Choroid plexus epithelial cell (primary cell): ENCODE results near the gene KCNQ1.
A peak's percentile ranks its signal among the peaks of the same experiment; 100 is the strongest.

ENCODE experiments used
- DNase-seq: peaks from one replicate; pipeline ENCODE4 v3.0.0-alpha.2; 2010; ENCODE audit warnings: low read depth
- H3K4me3 ChIP-seq: 2 replicates; pipeline ENCODE4 v1.5.1; 2011; ENCODE audit warnings: low read depth, mild to moderate bottlenecking, control low read depth, low read length, moderate library complexity
- TF ChIP-seq, protein P1 (sequence below): conservative IDR thresholded peaks from 2 replicates; pipeline ENCODE4 v1.5.1; 2011; ENCODE audit warnings: low read depth, mild to moderate bottlenecking, control low read depth, inconsistent platforms, low read length, moderate library complexity

The KCNQ1 gene

DNA sequence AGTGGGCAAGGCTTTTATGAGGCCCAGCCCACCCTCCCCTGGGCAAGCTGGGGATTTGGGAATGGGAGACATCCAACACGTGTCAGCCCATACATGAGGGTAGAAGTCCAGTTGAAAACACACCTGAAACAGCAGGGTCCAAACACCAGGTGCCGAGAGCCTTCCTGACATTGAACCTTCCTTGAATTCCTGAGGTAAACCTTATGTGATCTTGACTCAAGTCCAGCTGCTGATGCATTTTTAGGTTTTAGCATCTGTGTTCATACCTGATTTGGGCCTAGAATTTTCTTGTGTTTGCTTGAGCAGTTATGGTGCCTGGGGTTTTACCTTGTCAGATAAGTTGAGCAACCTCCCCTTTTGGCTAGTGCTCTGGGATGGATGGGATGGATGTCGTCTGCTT is 374.5 kb downstream of the KCNQ1 start:
- no peak overlapping the region for H3K4me3 ChIP-seq
- TF ChIP-seq, protein P1, sequence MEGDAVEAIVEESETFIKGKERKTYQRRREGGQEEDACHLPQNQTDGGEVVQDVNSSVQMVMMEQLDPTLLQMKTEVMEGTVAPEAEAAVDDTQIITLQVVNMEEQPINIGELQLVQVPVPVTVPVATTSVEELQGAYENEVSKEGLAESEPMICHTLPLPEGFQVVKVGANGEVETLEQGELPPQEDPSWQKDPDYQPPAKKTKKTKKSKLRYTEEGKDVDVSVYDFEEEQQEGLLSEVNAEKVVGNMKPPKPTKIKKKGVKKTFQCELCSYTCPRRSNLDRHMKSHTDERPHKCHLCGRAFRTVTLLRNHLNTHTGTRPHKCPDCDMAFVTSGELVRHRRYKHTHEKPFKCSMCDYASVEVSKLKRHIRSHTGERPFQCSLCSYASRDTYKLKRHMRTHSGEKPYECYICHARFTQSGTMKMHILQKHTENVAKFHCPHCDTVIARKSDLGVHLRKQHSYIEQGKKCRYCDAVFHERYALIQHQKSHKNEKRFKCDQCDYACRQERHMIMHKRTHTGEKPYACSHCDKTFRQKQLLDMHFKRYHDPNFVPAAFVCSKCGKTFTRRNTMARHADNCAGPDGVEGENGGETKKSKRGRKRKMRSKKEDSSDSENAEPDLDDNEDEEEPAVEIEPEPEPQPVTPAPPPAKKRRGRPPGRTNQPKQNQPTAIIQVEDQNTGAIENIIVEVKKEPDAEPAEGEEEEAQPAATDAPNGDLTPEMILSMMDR: no peak
- no peak for DNase-seq

- TF ChIP-seq, protein P1: no peak
- no peak overlapping the region for H3K4me3 ChIP-seq
- DNase-seq: no peak
These were observed 376.2 kb downstream of the KCNQ1 start for GRCh38 chr11:2820976-2821375.

GRCh38 chr11:2821891-2822290 is 377.1 kb downstream of the KCNQ1 start:
- TF ChIP-seq, protein P1: no peak
- H3K4me3 ChIP-seq: no peak overlapping the region
- DNase-seq: no peak

GRCh38 chr11:2824851-2825250 is 380.0 kb downstream of the KCNQ1 start:
- TF ChIP-seq, protein P1: no peak
- H3K4me3 ChIP-seq: no peak overlapping the region
- DNase-seq: no peak

DNA sequence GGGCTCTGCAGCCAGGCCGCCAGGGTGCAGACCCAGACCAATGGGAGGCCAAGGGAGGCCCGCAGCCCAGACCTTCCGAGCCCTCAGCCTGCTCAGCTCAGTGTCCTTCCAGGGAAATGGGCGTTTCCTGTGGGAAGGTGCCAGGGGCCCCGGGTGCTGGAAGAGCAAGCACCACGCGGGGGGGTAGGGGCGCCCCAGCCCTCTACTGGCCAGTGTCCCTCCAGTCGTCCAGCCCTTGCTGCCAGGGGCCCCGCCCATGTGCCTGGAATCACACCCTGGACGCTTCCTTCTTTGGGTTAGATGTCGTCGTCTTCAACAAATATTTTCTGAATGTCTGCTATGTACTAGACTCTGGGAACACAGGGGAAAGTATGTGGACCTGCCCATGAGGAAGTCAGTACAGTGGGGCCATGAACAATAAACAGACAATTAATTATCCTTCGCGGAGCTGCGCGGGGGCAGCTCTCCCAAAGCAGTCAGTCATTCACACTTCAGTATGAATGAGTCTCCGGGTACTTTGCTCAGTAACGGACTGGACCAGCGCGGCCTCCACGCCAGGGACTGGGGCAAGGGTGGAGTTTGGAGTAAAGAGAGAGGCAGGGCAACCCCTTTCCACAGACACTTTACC is 380.6 kb downstream of the KCNQ1 start:
- peak; percentile 79 for DNase-seq
- TF ChIP-seq, protein P1: no peak
- H3K4me3 ChIP-seq: no peak overlapping the region

GRCh38 chr11:2825889-2826678 is 381.3 kb downstream of the KCNQ1 start:
- DNase-seq: peak; percentile 99
- TF ChIP-seq, protein P1: no peak
- H3K4me3 ChIP-seq: no peak overlapping the region

GRCh38 chr11:2826679-2827056 is 381.9 kb downstream of the KCNQ1 start:
- H3K4me3 ChIP-seq: no peak overlapping the region
- TF ChIP-seq, protein P1: no peak
- DNase-seq: no peak
